Anterior cingulate cortex (tissue), 58 donors: ENCODE measurements around the gene STK10.
A peak's percentile ranks its signal among the peaks of the same experiment; 100 is the strongest.

Experiments used
- DNase-seq, 58 donors: peaks; one replicate each; lab custom pipeline; 2025; lab: John Stamatoyannopoulos, UW

The STK10 gene

DNA sequence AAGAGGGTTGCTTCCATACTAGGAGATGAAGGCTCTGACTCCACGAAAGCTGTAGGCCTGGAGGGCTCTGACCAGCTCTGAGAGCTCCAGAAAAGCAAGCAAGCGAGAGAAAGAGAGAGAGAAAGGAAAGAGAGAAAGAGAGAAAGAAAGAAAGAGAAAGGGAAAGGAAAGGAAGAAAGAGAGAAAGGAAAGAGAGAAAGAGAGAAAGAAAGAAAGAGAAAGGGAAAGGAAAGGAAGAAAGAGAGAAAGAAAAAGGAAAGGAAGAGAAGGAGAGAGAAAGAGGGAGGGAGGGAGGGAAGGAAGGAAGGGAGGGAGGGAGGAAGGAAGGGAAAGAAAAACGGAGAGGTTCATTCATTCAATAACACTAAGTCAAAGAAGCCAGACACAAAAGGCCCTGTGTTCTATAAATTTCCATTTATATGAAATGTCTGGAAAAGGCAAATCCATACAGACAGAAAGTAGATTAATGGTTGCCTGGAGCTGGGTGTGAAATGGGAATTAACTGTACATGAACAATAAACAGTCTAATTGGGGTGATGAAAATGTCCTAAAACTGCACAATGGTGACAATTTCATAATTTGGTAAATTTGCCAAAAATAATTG, 1.8 kb upstream of the STK10 start:
- DNase-seq: no peak

DNA sequence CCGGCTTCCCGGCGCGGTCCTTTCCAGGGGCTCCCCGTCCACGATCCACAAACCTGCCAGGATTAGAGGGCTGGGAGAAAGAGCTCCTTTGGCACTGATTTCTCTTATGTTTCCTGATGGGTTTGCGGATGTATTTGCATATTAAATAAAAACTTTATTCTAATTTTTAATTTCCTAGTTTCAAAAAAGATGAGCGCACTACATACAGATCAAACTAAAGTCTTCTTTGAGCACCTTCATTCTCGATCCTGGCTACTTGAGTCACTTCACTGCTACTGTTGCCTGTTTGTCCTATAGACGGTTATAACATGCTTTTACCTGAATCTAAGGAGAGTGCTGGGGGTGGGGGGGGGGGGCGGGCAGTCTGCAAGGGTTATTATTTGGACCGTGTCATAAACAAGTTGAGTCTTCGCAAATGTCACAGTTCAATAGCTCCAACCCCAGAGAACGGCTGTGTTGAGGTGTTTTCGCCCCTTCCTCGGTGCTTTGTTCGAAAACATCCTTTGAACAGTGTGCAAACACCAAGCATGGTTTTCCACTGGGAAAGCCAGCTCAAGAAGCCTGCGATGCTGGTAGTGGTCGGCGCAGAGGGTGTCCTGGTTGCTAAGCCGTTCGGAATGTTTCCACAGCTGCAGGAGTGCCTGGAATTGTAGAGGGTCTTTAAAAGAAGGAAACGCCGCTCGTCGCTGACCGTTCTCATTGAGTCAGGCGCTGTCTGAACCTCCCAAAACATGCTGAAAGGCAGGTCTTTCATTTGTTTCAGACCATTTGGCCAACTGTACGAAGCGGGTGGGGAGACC, 1.1 kb upstream of the STK10 start:
- DNase-seq: no peak

DNA sequence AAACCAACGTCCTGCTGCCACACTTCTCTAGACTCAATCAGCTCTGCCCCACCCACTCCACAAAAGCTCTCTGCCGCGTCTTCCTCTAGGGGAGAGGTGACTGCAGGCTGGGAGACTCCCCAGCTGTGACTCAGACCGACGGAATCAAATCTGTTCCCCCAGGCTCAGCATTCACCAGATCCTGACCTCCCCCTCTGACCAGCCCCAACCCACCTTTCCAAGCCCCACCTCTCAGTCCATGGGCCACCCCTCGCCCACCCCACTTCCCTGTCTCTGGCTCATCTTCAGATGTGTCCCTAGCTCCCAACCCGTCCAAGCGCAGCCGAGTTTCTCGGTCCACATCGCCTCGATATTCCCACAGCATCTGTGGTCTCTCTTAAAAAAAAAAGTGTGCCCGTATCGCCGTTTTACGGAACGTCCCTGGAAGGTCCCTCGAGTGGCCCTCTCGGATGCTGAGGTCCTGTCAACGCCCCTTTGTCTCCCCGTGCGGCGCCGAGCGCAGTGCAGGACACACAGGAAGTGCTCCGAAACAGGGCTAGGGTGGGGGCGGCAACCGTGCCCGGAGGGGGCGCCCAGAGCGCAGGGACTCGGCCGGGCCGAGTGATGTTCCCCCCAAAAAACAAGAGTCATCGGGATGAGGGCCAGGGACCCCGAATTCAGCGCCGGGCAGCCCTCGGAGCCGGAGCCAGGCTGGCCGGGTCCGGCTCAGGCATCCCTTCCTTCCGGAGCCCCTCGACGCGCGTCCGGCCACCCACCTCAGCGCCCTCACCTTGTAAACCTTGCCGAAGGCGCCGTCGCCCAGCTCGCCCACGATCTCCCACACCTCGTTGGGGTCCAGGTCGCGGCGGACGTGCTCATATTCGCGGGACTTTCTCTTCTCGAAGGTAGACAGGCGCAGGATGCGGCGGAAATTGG, 649 bp downstream of the STK10 start:
- peak in 11 of 58 donors; percentile 12 to 40 (median 35) for DNase-seq

DNA sequence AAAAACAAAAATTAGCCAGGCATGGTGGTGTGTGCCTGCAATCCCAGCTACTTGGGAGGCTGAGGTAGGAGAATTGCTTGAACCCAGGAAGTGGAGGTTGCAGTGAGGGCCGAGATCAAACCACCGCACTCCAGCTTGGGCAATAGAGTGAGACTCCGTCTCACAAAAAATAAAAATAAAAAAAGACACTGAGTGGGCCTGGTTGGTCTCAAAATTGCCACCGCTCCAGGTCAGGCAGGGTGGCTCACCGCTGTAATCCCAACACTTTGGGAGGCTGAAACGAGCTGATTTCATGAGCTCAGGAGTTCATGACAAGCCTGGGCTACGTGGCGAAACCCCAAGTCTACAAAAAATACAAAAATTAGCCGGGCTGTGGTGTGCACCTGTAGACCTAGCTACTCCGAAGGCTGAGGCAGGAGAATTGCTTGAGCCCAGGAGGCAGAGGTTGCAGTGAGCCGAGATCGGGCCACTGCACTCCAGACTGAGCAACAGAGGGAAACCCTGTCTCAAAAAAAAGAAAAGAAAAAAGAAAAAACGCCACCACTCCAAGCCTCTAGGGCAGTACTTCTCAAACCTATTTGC, 1.8 kb downstream of the STK10 start:
- no peak for DNase-seq

DNA sequence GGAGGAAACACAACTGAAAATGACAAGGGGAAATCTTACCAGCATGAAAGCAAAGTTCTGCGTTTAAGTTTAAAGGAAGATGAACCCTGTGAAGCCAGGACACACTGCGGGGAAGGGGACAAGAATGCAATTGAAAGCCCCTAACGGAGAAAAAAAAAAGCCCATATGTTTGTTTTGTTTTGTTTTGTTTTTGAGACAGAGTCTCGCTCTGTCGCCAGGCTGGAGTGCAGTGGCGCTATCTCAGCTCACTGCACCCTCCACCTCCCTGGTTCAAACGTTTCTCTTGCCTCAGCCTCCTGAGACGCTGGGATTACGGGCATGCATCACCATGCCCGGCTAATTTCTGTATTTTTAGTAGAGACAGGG, 2.9 kb downstream of the STK10 start:
- DNase-seq: no peak

DNA sequence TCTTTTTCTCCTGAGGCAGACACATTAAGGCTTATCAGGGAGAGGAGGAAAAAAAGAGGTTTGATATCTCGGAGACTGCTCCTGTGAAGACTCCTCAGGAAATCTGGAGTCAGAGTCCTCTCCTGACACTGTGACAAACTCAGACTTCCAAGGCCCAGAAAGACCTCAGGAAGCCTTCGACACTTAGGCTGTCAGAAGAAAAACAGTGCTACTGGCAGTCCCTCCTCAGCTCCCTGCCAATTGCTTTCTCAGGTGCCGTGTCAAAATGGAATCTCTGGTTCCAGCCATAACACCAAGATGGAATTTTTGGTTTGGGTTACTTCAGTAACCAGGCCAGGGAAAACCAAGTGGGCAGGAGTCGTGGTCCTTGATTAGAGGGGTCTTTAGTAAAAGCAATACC, 4.1 kb downstream of the STK10 start:
- DNase-seq: no peak

DNA sequence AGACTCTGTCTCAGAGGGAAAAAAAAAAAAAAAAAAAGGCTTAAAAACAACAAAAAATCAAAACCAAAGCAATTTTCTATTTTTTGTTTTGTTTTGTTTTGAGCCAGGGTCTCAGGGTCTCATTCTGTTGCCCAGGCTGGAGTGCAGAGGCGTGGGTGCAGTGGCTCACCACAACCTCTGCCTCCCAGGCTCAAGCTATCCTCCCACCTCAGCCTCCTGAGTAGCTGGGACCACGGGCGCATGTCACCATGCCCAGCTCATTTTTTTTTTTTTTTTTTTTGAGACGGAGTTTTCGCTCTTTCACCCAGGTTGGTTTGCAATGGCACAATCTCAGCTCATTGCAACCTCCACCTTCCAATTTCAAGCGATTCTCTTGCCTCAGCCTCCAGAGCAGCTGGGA, 5.7 kb downstream of the STK10 start:
- DNase-seq: no peak

DNA sequence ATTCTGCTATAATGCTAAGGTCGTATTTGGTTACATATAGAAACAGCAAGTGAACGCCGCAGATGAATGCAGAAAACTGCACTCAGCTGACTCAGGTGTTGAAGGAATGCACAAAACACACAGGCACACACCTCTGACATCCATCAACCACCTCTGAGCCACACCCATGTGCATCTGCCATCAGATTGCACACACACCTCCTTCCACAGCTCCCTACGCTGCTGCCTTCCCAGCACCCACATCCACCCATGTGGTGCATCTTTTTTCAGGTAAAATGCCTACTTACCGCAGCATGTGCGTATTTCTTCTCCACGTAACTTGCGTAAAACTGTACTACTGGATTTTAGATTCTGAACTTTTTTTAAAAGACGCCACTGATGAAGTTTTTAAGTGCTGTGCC, 7.1 kb downstream of the STK10 start:
- peak in 1 of 58 donors; percentile 41 for DNase-seq

DNA sequence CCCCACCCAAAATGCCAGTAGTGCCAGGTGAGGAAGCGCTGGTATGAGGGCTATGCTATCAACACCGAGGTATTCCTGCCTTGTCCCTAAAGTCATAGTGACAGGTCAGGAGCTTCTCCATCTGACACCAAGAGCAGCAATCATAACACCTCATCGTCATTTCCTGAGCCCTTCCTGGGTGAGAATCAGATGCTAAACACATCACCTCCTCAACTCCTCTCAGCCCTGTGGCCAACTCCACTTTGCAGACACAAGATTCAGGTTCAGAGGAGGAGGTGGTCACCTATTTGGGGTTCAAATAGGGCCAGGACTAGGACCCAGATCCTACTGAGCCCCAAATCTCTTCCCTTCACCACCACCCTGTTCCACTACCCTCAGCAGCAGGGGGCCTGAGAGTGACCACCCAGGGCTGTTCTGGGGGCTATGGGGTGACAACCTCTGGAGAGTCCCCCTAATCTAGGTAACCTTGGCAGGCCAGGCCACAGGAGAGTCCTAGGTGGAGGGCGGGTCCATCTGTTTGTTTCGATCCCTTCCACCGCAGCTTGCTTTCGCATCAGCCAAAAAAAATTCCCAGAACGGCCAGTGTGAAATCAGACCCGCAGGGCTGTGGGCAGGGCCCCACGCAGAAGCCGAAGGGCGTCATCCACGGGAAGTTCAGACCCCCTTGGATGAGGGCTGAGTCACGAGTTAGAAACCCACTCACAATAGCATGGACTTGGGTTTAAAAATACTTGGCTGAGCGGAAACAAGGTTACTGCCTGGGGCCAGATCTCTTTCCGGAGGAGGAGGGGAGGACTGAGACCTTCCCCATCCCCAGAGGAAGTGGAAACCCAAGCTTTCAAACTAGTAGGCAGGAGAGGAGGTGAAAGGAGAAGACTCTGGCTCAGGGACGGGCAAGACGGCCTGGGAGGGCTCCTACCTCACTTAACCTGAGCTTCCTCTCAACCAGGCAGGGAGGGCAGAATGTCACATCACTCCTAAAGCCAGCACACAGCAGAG, 8.7 kb downstream of the STK10 start:
- DNase-seq: peak in 2 of 58 donors; percentile 7 to 35

DNA sequence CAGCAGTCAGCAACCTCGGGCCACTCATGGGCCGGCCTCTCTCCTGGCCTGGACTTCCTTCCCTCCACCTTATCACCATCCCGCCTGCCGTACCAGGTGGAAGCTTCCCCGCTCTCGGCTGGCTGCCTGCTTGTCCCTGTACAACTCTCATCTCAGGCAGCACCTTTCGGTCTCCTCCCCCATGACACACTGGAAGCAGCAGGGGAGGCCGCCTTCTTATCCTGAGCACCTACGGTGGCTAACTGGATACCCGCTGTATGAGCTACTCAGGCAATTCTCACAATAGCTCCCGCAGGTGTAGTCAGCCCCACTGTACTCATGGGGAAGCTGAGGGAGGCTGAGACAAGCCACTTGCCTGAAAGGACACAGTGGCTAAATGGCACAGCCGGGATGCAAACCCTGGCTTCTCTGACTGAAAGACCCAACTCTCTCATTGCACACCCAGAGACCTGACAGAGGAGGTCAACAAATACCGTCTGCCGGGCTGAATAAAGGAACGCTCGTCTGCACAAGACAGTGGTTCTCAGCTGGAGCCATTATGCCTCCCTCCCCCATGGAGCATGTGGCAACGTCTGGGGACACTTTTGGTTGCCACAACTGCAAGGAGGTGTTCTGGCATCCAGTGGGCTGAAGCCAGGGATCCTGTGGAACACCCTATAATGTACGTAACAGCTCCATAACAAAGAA, 9.6 kb downstream of the STK10 start:
- DNase-seq: no peak

DNA sequence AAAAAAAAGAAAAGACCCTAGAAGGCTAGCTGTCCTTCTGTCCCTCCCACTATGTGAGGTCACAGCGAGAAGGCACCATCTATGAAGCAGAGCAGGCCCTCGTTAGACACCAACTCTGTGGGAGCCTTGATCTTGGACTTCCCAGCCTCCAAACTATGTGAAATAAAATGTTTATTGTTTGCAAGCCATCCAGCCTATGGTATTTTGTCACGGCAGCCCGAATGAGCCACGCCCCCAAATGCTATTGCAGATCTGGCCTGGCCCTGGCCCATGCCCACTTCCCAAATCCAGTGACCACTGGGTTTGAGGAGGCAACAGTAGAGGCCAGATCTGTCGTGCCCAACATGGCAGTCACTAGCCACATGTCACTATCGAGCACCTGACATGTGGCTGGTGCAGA, 10.8 kb downstream of the STK10 start:
- DNase-seq: no peak

DNA sequence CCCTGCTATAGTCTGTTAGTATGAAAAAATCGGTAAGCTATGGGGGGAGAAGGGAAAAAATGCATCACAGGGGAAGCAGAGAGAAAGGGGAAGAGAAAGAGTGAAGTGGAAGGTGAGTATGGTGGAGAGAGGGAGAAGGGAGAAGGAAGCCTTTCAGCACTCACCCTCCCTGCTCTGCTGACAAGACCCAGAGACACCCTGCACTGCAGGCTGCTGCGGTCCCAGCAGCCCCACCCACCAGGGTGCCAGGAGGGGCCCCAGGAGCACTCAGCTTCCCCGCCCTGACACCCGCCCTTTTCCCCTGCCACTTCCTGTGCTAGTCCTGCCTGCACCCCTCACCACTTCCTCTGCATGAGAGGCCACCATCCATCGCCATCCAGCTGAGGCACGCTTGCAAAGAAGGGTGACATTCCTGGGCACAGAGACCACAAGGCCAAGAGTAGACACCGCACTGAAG, 12.7 kb downstream of the STK10 start:
- peak in 8 of 58 donors; percentile 8 to 39 (median 21) for DNase-seq

DNA sequence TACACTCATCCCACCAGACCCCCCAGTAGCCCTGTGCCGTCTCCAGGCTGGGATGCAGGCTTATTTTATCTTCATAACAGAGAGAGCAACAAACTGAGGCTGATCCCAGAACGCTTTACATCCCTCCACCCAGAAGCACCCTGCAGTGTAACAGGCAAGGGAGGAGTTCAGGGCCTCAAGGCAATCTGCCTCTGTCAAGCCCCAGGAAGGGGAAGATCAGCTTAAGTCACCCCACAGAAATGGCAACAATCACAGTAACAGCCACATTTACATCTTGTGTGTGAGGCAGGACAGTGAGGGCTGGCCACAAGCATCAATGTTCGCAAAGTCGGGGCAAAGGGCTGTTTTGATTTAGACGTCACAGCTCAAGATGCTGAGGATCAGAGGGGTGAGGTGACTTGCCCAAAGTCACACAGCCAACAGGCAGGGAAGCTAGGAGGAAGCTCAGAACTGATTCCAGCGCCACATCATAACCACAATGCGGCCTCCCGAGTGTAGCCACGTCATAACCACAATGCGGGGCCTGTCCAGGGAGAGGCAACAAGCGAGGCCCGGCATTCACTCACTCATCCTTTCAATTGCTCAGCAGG, 14.4 kb downstream of the STK10 start:
- no peak for DNase-seq

DNA sequence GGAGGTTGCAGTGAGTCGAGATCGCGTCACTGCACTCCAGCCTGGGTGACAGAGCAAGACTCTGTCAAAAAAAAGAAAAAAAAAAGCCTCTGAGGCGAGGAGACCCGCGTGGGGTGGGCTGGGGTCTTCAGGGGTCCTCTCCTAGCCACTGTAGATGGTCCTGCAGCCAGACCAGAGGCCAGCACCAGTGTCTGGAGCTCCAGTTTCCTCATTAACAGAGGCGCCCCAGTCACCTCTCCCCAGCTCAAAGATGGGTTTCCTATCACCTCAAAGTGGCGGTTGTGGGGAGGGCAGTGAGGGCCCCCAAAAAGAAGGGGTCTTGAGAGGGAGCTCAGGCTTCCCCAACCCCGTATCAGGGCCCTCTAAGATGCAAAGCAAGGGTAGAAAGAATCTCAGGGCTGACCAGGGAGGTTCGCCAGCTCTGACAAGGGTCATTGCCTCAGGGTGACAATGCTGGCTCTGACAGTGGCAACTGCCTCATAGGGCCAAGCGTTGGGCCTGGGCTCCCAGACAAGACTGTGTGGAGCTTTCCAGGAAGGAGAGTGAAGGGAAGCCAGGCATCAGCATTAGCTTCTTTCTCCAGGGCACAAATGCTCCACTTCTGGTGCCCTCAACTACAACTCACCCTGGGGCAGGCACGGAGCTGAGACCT, 15.0 kb downstream of the STK10 start:
- DNase-seq: peak in 39 of 58 donors; percentile 15 to 71 (median 47)

DNA sequence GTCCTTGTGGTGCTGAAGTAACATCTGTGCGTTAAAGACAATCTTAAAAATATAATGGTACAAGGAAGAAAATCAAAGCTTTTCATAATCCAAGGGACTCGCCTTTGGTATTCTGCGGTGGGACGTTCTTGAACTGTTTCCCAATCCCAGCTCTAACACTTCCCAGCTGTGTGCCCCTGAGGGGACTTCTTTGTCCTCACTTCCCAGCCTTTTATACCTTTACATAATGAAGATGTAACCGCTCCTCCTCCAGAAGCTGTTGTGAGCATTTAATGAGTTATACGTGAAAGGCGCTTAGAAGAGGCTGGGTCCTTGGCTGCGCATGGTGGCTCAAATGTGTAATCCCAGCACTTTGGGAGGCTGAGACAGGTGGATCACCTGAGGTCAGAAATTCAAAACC, 16.9 kb downstream of the STK10 start:
- no peak for DNase-seq

DNA sequence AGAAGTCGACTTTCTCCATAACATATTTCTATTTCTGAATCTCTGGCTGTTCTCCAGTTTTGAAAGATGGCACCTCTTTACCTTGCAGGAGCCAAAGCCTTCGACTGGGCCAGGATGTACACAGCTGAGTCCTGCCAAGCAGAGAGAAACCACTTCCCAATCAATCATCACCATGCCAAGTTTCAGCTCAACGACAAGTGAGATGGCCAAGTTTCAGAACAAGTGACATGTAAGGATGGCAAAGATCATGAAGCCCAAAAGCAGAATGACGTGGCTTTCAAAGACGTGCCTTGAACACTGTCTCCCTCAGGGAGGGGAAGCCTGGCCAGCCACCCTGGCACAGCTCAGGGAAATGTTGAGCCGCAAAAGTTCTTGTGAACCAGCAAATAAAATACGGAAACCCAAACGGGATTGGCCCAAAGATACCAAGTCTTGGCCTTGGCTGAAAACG, 17.7 kb downstream of the STK10 start:
- DNase-seq: no peak

DNA sequence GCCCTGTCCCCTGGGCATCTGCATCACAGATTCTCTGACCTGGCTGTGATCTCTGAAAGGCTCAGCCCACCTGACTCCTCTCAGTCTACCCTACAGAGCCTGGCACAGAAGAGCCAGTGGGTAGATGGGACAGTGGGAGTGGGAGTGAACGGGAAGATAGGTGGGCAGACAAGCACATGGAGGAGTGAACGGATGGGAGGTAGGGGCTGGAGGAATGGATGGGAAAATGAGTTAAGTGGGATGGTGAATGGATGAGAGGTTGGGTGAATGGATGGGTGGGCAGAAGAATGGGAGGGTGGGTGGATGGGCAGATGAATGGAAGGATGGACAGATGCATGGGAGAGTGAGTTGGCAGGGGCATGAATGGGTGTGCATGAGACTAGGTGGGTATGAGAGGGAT, 18.8 kb downstream of the STK10 start:
- DNase-seq: no peak

DNA sequence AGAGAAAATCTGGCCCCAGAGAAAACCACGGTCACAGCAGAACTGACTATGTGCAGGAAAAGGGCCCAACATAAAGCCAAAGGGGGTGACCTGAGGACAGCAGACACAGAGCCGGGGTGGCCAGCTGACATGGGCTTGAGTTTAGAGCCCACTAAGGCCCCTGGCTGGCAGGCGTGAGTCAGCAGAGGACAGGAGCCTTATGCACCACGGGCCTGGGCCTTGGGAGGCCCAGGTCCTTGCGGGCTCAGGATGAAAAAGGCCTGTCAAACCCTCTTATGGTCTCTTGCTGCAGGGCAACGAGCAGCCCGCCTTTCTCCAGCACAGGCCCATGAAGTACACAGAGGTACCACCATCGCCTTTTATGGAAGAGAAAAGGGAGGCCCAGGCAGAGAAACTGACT, 19.7 kb downstream of the STK10 start:
- no peak for DNase-seq
